Fibroblast of villous mesenchyme (primary cell): ENCODE results near the gene TRIM16. TPM values are rescaled to one million over a fixed set of nuclear protein-coding genes. Genes with fewer than 3 reads are reported as not detected.

ENCODE experiments used
- DNase-seq: peaks from one replicate; pipeline ENCODE4 v3.0.0-alpha.2; 2010; ENCODE audit warnings: low read depth
- H3K4me3 ChIP-seq: 2 replicates; pipeline ENCODE4 v1.5.1; 2011; ENCODE audit warnings: low read depth, mild to moderate bottlenecking, low read length
- CTCF ChIP-seq: IDR thresholded peaks from 2 replicates; pipeline ENCODE4 v1.5.1; 2012; ENCODE audit warnings: low read depth, mild to moderate bottlenecking, low read length; ENCODE audit not compliant: insufficient read depth
- total RNA-seq: library from RNA; depleted of rRNA; stranded (reverse); fragments of >200 nt; gene quantifications from 2 replicates; pipeline ENCODE4 v1.2.3, GENCODE V29; 2012

TRIM16 gene
- total RNA-seq, 1 donor = 55.3 TPM

DNA sequence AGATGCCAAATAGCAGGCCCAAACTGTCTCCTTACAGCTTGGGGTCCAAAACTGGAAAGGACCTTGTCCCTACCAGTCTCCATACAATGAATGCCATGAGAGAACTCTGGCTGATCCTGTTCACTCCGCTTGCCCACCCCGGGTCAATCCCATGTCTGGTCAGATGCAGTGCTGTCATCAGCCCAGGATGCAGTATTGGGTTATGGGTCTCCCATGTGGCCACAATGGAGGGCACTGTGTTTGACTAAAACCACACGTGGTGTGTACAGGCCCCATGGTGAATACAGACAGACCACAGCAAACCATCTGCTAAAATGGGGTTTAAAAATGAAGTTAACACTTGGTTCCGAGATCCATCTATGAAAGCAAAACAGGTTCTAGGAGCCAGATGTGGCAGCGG, 20.4 kb downstream of the TRIM16 start:
- no peak for DNase-seq
- no peak for TF ChIP-seq CTCF
- H3K4me3 ChIP-seq = no peak overlapping the region

GRCh38 chr17:15663176-15663575, 20.9 kb downstream of the TRIM16 start:
- H3K4me3 ChIP-seq = no peak overlapping the region
- no peak for TF ChIP-seq CTCF
- DNase-seq = no peak

- DNase-seq = no peak
- TF ChIP-seq CTCF = no peak
- no peak overlapping the region for H3K4me3 ChIP-seq
These were observed 21.4 kb downstream of the TRIM16 start for GRCh38 chr17:15662681-15663080.

- H3K4me3 ChIP-seq = no peak overlapping the region
- DNase-seq = no peak
- no peak for TF ChIP-seq CTCF
These were observed 24.0 kb downstream of the TRIM16 start for GRCh38 chr17:15660077-15660476.

DNA sequence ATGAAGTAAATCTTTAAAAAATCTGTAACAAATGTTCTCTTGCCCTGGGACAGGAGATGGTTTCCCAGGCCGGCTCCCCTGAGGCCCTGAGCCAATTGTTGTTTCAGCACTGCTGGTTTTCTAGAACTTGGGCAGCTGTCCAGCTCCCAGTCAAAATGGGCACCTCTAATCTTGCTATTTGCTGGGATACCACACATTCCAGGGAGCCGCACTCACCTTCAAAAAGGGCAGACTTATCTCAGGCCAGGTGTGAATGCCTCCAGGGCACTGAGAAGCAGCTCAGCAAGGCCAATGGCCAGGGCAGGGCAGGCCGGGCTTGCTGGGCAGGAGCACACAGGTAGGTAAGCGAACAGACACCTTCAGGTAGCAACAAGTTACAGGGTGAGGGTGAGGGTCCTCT, 24.4 kb downstream of the TRIM16 start:
- no peak for DNase-seq
- H3K4me3 ChIP-seq = no peak overlapping the region
- no peak for TF ChIP-seq CTCF

DNA sequence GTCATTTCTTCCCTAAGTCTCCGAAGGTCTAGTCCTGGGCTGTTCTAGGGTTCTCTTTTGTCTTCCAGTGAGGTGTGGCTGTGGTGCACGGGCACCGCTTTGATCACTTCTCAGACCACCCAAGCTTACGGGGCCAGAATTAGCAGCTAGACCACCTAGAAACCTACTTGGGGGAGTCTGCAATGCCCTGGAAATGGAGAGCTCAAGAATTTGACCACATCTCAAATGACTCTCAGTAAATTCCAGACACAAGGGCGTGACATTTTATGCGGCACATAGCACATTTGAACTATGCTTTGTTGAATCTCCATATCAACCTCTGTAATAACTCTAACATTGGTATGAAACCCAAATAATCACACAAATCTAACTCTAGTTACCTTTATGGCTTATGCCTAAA, 24.9 kb downstream of the TRIM16 start:
- no peak for TF ChIP-seq CTCF
- DNase-seq = no peak
- H3K4me3 ChIP-seq = no peak overlapping the region

DNA sequence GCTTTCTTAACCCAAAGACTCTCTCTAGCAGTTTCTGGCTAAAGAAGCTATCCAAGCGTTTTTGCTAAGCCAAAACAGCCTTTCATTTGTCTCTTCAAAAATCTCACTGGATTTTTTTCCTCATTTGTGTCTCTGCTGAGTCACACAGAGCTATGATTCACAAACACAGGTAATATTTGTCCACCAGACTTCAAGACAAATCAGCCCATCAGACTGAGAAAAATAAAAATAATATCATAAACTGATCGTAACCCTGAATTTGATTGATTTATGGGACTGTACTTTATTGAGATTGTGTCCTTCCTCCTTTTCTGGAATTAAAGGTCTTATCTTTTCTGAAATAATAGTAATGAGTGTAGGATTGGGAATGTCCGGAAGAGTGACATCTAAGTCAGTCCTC, 25.8 kb downstream of the TRIM16 start:
- no peak overlapping the region for H3K4me3 ChIP-seq
- TF ChIP-seq CTCF = no peak
- DNase-seq = no peak
